K562 (cell line): ENCODE results near the gene FGD6. TPM values are rescaled to one million over a fixed set of nuclear protein-coding genes. Genes with fewer than 3 reads are reported as not detected.
A peak's percentile ranks its signal among the peaks of the same experiment; 100 is the strongest.

Experiments
- CGGBP1 ChIP-seq: fragments of 250-450 bp; sonication (Bioruptor Pico); IDR thresholded peaks from 2 replicates; pipeline ENCODE4 v1.9.0; 2021; ENCODE audit warnings: mild to moderate bottlenecking
- ESRRA ChIP-seq: fragments of 450-650 bp; IDR thresholded peaks from 2 replicates; pipeline ENCODE4 v1.6.1; 2014; ENCODE audit warnings: low read depth, mild to moderate bottlenecking, moderate library complexity, borderline replicate concordance
- EZH2 ChIP-seq: IDR thresholded peaks from 2 replicates; pipeline ENCODE4 v1.6.1; 2012; ENCODE audit warnings: low read depth, mild to moderate bottlenecking, inconsistent platforms, low read length, borderline replicate concordance
- FOXK2 ChIP-seq, 2 experiments: fragments of 450-650 bp; IDR thresholded peaks in 1 of 2; conservative IDR thresholded peaks in 1 of 2; 2 replicates each; pipeline ENCODE4 v1.6.1; 2016; ENCODE audit warnings: low read depth in 2 of 2, mild to moderate bottlenecking in 1 of 2
- GATAD2B ChIP-seq: fragments of 450-650 bp; IDR thresholded peaks from 2 replicates; pipeline ENCODE4 v1.6.1; 2017; ENCODE audit warnings: mild to moderate bottlenecking, borderline replicate concordance
- NFE2L1 ChIP-seq: fragments of 450-650 bp; IDR thresholded peaks from 2 replicates; pipeline ENCODE4 v1.6.1; 2016; ENCODE audit warnings: missing genetic modification characterization, low read depth, mild to moderate bottlenecking, missing compliant biosample characterization, moderate library complexity, borderline replicate concordance
- PHF8 ChIP-seq: fragments of 200-600 bp; sonication (generic); IDR thresholded peaks from 2 replicates; pipeline ENCODE4 v1.6.1; 2012; ENCODE audit warnings: mixed run types, mild to moderate bottlenecking, inconsistent platforms, low read length, moderate library complexity, borderline replicate concordance
- PYGO2 ChIP-seq: fragments of 450-650 bp; IDR thresholded peaks from 2 replicates; pipeline ENCODE4 v1.6.1; 2016; ENCODE audit warnings: mild to moderate bottlenecking, missing genetic modification characterization, moderate library complexity, missing compliant biosample characterization
- SIX5 ChIP-seq, 2 experiments: IDR thresholded peaks; 2 replicates each; pipeline ENCODE4 v1.6.1; 2011; ENCODE audit warnings: low read length in 2 of 2, borderline replicate concordance in 1 of 2, low read depth in 1 of 2, mild to moderate bottlenecking in 1 of 2, moderate library complexity in 1 of 2; ENCODE audit not compliant: insufficient read depth in 1 of 2
- TBP ChIP-seq: optimal IDR thresholded peaks from 2 replicates; pipeline ENCODE3; 2011; ENCODE audit warnings: low read depth, low read length, improper control_type of control experiment
- ZNF280A ChIP-seq: fragments of 450-650 bp; IDR thresholded peaks from 2 replicates; pipeline ENCODE4 v1.6.1; 2018; ENCODE audit warnings: mild to moderate bottlenecking, low read depth; ENCODE audit not compliant: partially characterized antibody
- ZNF280B ChIP-seq: fragments of 250-450 bp; sonication (Bioruptor Pico); IDR thresholded peaks from 2 replicates; pipeline ENCODE4 v1.5.1; 2021; ENCODE audit warnings: mild to moderate bottlenecking
- ZNF3 ChIP-seq: fragments of 250-450 bp; sonication (Bioruptor Pico); IDR thresholded peaks from 2 replicates; pipeline ENCODE4 v1.5.0; 2021; ENCODE audit warnings: mild to moderate bottlenecking, moderate library complexity
- ZNF318 ChIP-seq, 2 experiments: fragments of 450-650 bp; IDR thresholded peaks; 2 replicates each; pipeline ENCODE4 v1.6.1; 2016; ENCODE audit warnings: mild to moderate bottlenecking in 2 of 2, borderline replicate concordance in 1 of 2, low read depth in 1 of 2, moderate library complexity in 1 of 2
- polyA plus RNA-seq, 8 experiments: library from polyadenylated mRNA; depleted of rRNA in 4 of 8; stranded (reverse) in 5 of 8; unstranded in 3 of 8; fragments of >200 nt; fragmentation: Nextera tagmentation in 2 of 8; fragmentation: Illumina TruSeq in 1 of 8; extraction: Ambion mirVana in 2 of 8; extraction: Trizol in 1 of 8; gene quantifications; 2 replicates each; pipeline versions ENCODE4 v1.2.1 to v1.2.3, GENCODE V29; 2011 to 2014; ENCODE audit warnings: inconsistent platforms in 1 of 8, missing spikeins in 1 of 8
- total RNA-seq, 7 experiments: library from RNA; depleted of rRNA in 6 of 7; stranded (reverse); fragments of >200 nt in 6 of 7; fragmentation: Illumina TruSeq in 2 of 7; extraction: Trizol in 2 of 7; gene quantifications; 2 replicates each; pipeline versions ENCODE4 v1.2.1 to v1.2.3, GENCODE V29; 2011 to 2021; ENCODE audit warnings: low replicate concordance in 1 of 7

FGD6 gene
- total and polyA plus RNA-seq, 9 of the 15 experiments (the other 6 are each of a cell fraction or from before 2014, with no cell fraction given), result 1.5 to 11.1 (median 5.8) TPM

GRCh38 chr12:95216711-95217376 lies 423 bp downstream of the FGD6 start (continued):
- TF ChIP-seq FOXK2 (conservative IDR thresholded peaks at IDR 0.05 in 1 of 2, IDR thresholded peaks at IDR 0.05 in 1 of 2; ENCODE audit: low read depth in 2 of 2) (0 out of 4 replicates have a peak, but pooled peaks of 1 of the 2 experiments have one; percentile 4), SIX5 (IDR thresholded peaks at IDR 0.05; ENCODE audit: borderline replicate concordance in 1 of 2, insufficient read depth in 1 of 2, low read depth in 1 of 2, low read length in 2 of 2) (no peak), ZNF318 (IDR thresholded peaks at IDR 0.05; ENCODE audit: borderline replicate concordance in 1 of 2, low read depth in 1 of 2) (no peak), ZNF3 (CRISPR knock-in tag) (no peak), CGGBP1 (no peak), PHF8 (peak; percentile 43; the same call in 1 of the 2 replicates), PYGO2 (tag) (no peak), ESRRA (no peak), NFE2L1 (no peak), GATAD2B (0 out of 2 replicates have a peak, but pooled peaks have one; percentile 79), EZH2 (no peak), ZNF280A (no peak), TBP (peak; percentile 14), ZNF280B (CRISPR knock-in tag) (no peak)
